HepG2 (cell line): ENCODE measurements around the gene GRB2. TPM values are rescaled to one million over a fixed set of nuclear protein-coding genes. Genes with fewer than 3 reads are reported as not detected.
A peak's percentile ranks its signal among the peaks of the same experiment; 100 is the strongest.

Source experiments
- MZF1 ChIP-seq: sonication (generic); formaldehyde crosslinking; IDR thresholded peaks from 2 replicates; pipeline ENCODE4 v1.8.1; 2023; ENCODE audit warnings: mild to moderate bottlenecking, missing genetic modification reagents, borderline replicate concordance
- SRSF4 ChIP-seq: fragments of 200-400 bp; formaldehyde crosslinking; IDR thresholded peaks from one replicate; pipeline ENCODE4 v1.6.1; 2018; ENCODE audit warnings: mild to moderate bottlenecking, low read depth, low read length, moderate library complexity; ENCODE audit not compliant: poor library complexity, severe bottlenecking
- SUZ12 ChIP-seq: fragments of 150-350 bp; IDR thresholded peaks from 2 replicates; pipeline ENCODE4 v1.6.1; 2014; ENCODE audit warnings: low read depth, low read length
- ZBTB1 ChIP-seq: sonication (generic); formaldehyde crosslinking; IDR thresholded peaks from 2 replicates; pipeline ENCODE4 v1.4.0; 2020; ENCODE audit warnings: missing genetic modification reagents, borderline replicate concordance
- ZNF350 ChIP-seq: sonication (generic); formaldehyde crosslinking; IDR thresholded peaks from 2 replicates; pipeline ENCODE4 v1.4.0; 2020; ENCODE audit warnings: mild to moderate bottlenecking, low read depth, missing genetic modification reagents, borderline replicate concordance
- polyA plus RNA-seq, 8 experiments: library from polyadenylated mRNA; depleted of rRNA in 3 of 8; stranded (reverse) in 7 of 8; unstranded in 1 of 8; fragments of >200 nt; fragmentation: Illumina TruSeq in 4 of 8; extraction: Trizol in 4 of 8; gene quantifications; 2 replicates each; pipeline versions ENCODE4 v1.2.1 to v1.2.3, GENCODE V29; 2011 to 2016; ENCODE audit warnings: low read depth in 4 of 8, missing spikeins in 1 of 8, mixed read lengths in 1 of 8; ENCODE audit not compliant: insufficient read depth in 1 of 8
- total RNA-seq, 5 experiments: library from RNA; depleted of rRNA; stranded (reverse); fragments of >200 nt; fragmentation: Illumina TruSeq; extraction: Trizol; gene quantifications; 2 replicates each; pipeline ENCODE4 v1.2.3, GENCODE V29; 2016; ENCODE audit warnings: low read depth in 1 of 5
- TF ChIP-seq, protein P1 (sequence below): sonication (generic); formaldehyde crosslinking; IDR thresholded peaks from 2 replicates; pipeline ENCODE4 v1.5.0; 2020; ENCODE audit warnings: missing genetic modification reagents
- TF ChIP-seq, protein P2 (sequence below): IDR thresholded peaks from 2 replicates; pipeline ENCODE4 v1.6.1; 2012; ENCODE audit warnings: inconsistent platforms
- TF ChIP-seq, protein P3 (sequence below), 2 experiments: sonication (generic) in 1 of 2; formaldehyde crosslinking in 1 of 2; IDR thresholded peaks; 2 replicates each; pipeline versions ENCODE4 v1.4.0 to v1.6.1; 2016 to 2020; ENCODE audit warnings: borderline replicate concordance in 1 of 2, low read depth in 1 of 2, mild to moderate bottlenecking in 1 of 2, missing genetic modification reagents in 1 of 2
- TF ChIP-seq, protein P4 (sequence below): sonication (generic); formaldehyde crosslinking; IDR thresholded peaks from 2 replicates; pipeline ENCODE4 v1.9.0; 2022; ENCODE audit warnings: missing genetic modification reagents, mild to moderate bottlenecking, borderline replicate concordance
- TF ChIP-seq, protein P5 (sequence below): conservative IDR thresholded peaks from 2 replicates; pipeline ENCODE4 v1.6.1; 2018; ENCODE audit warnings: missing genetic modification reagents
- TF ChIP-seq, protein P6 (sequence below): sonication (generic); formaldehyde crosslinking; IDR thresholded peaks from 2 replicates; pipeline ENCODE4 v1.4.0; 2020; ENCODE audit warnings: mild to moderate bottlenecking, missing genetic modification reagents

Gene GRB2
- total and polyA plus RNA-seq, 2 of the 13 experiments (the other 11 are each of a cell fraction or from before 2014, with no cell fraction given) = 84.6 to 92.3 TPM

DNA sequence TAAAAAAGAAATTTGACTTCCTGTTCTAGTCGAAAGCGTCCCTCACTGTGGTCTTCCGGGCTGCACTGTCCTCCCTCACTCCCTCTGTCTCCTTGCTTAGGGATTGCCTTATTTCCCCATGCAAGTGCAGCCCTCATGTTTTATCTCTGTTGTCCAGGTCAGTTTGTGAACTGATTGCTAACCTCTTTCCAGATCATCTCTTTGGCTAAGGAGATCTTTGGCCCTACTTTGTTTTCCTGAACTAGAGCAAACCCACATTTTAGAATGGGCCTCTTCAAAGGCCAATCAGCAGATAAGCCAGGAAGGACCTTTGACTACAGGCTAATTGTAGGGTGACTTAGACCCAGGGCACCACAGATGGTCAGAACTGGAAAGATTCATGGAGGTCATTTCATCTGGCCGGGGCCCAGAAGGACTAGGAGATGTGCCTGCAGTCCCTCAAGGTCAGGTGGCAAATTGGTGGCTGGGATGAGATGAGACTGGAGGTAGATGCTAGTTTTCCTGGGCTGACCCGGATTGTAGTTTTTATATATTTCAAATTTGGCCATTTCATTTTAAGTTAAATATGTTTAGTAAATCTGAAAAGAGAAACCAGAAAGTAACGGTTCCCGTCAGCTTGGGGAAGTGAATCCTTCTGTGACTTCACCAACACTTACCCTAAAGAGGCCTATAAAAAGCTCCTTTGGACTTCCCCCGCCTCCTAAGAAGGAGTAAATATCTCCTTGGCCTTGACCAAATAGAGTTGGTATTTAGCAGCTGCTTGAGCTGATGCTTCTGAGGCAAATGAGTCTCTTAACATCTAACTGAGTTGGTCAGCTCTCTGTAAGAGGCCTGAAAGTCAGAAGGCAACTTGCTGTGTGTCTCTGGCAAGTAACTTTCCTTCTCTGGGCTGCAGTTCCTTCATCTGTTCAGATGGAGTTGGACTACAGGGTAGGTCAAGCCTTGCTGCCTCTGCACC, 110.0 kb downstream of the GRB2 start (continued):
- TF ChIP-seq, protein P1, sequence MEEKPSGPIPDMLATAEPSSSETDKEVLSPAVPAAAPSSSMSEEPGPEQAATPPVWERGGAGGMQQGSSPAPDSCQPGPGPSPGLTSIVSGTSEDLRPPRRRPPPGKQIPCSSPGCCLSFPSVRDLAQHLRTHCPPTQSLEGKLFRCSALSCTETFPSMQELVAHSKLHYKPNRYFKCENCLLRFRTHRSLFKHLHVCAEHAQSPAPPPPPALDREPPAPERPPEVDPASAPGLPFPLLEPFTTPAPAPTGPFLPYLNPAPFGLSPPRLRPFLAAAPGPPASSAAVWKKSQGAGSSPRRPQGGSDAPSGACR (CRISPR knock-in tag) = peak; percentile 79; the same call in 1 of the 2 replicates
- TF ChIP-seq, protein P2, sequence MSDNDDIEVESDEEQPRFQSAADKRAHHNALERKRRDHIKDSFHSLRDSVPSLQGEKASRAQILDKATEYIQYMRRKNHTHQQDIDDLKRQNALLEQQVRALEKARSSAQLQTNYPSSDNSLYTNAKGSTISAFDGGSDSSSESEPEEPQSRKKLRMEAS = peak; percentile 79; the same call in 1 of the 2 replicates
- TF ChIP-seq, protein P3, sequence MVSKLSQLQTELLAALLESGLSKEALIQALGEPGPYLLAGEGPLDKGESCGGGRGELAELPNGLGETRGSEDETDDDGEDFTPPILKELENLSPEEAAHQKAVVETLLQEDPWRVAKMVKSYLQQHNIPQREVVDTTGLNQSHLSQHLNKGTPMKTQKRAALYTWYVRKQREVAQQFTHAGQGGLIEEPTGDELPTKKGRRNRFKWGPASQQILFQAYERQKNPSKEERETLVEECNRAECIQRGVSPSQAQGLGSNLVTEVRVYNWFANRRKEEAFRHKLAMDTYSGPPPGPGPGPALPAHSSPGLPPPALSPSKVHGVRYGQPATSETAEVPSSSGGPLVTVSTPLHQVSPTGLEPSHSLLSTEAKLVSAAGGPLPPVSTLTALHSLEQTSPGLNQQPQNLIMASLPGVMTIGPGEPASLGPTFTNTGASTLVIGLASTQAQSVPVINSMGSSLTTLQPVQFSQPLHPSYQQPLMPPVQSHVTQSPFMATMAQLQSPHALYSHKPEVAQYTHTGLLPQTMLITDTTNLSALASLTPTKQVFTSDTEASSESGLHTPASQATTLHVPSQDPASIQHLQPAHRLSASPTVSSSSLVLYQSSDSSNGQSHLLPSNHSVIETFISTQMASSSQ (IDR thresholded peaks at IDR 0.05; ENCODE audit: low read depth) = 0 out of 2 replicates have a peak, but pooled peaks have one; percentile 49
- TF ChIP-seq, protein P3 (CRISPR knock-in tag; IDR thresholded peaks at IDR 0.05; ENCODE audit: borderline replicate concordance) = peak; percentile 71; the same call in 1 of the 2 replicates
- TF ChIP-seq MZF1 (CRISPR knock-in tag) (no peak), SUZ12 (no peak), ZNF350 (CRISPR knock-in tag) (peak; percentile 54; the same call in 1 of the 2 replicates), SRSF4 (no peak), ZBTB1 (CRISPR knock-in tag) (no peak)
- TF ChIP-seq, protein P4, sequence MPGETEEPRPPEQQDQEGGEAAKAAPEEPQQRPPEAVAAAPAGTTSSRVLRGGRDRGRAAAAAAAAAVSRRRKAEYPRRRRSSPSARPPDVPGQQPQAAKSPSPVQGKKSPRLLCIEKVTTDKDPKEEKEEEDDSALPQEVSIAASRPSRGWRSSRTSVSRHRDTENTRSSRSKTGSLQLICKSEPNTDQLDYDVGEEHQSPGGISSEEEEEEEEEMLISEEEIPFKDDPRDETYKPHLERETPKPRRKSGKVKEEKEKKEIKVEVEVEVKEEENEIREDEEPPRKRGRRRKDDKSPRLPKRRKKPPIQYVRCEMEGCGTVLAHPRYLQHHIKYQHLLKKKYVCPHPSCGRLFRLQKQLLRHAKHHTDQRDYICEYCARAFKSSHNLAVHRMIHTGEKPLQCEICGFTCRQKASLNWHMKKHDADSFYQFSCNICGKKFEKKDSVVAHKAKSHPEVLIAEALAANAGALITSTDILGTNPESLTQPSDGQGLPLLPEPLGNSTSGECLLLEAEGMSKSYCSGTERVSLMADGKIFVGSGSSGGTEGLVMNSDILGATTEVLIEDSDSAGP (CRISPR knock-in tag) = no peak
- TF ChIP-seq, protein P5, sequence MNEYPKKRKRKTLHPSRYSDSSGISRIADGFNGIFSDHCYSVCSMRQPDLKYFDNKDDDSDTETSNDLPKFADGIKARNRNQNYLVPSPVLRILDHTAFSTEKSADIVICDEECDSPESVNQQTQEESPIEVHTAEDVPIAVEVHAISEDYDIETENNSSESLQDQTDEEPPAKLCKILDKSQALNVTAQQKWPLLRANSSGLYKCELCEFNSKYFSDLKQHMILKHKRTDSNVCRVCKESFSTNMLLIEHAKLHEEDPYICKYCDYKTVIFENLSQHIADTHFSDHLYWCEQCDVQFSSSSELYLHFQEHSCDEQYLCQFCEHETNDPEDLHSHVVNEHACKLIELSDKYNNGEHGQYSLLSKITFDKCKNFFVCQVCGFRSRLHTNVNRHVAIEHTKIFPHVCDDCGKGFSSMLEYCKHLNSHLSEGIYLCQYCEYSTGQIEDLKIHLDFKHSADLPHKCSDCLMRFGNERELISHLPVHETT = 0 out of 2 replicates have a peak, but pooled peaks have one; percentile 19
- TF ChIP-seq, protein P6, sequence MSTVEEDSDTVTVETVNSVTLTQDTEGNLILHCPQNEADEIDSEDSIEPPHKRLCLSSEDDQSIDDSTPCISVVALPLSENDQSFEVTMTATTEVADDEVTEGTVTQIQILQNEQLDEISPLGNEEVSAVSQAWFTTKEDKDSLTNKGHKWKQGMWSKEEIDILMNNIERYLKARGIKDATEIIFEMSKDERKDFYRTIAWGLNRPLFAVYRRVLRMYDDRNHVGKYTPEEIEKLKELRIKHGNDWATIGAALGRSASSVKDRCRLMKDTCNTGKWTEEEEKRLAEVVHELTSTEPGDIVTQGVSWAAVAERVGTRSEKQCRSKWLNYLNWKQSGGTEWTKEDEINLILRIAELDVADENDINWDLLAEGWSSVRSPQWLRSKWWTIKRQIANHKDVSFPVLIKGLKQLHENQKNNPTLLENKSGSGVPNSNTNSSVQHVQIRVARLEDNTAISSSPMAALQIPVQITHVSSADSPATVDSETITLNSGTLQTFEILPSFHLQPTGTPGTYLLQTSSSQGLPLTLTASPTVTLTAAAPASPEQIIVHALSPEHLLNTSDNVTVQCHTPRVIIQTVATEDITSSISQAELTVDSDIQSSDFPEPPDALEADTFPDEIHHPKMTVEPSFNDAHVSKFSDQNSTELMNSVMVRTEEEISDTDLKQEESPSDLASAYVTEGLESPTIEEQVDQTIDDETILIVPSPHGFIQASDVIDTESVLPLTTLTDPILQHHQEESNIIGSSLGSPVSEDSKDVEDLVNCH = no peak
